HG03196 (cell line): ENCODE results near the gene SLC6A9.
A peak's percentile ranks its signal among the peaks of the same experiment; 100 is the strongest.

Experiments used
- ATAC-seq: cut with Tn5 transposase; IDR thresholded peaks from one replicate; pipeline ENCODE4 v1.9.1; 2021; ENCODE audit not compliant: unreplicated experiment

The SLC6A9 gene

DNA sequence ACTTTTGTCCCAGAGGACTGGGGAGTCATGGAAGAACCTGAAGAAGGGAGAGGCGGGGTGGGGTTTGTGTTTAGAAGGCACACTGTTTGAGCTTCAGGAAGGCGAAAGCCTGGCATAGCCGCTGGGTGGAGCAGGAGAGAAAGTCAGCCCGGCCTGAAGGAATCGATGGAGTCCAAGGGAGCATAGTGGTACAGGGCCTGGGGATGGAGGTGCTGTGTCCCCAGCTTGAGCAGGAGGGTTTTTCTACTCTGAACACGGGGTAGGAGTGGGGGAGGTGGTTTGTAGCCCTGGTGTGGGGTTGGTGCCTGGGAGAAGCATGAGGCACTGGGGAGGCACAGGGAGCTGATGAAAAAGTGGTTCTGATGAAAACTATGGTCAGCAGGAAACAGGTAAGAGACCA, 44.5 kb downstream of the SLC6A9 start:
- no peak for ATAC-seq

DNA sequence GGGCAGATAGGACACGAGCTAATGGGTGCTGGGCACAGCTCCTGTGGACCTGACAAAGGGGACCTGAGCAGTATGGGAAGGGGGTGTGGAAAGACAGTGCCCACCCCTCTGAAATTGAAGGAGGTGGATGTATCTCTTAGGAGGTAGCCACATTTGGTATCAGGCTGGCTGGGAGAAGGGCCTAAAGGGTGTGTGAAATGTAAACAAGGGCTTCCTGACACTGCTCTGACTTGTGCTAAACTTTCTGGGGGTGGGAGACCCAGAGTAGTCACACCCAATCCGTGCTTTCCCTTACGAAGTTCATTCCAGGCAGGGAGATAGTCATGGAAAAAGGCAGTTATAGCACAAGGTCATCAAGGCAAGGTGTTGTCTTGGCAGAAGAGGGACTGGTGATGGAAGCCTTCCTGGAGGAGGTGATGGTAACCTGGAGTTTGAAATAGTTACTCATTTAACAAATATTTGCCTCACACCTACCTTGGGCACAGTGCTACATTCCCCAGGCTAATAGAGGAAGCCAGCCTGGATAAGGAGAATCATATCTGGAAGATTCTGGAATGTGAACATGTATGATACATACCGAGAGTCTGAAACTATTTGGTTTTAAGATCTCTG, 45.2 kb downstream of the SLC6A9 start:
- ATAC-seq, result no peak

- no peak for ATAC-seq
Measured at GRCh38 chr1:43984855-43985254, 46.4 kb downstream of the SLC6A9 start.

DNA sequence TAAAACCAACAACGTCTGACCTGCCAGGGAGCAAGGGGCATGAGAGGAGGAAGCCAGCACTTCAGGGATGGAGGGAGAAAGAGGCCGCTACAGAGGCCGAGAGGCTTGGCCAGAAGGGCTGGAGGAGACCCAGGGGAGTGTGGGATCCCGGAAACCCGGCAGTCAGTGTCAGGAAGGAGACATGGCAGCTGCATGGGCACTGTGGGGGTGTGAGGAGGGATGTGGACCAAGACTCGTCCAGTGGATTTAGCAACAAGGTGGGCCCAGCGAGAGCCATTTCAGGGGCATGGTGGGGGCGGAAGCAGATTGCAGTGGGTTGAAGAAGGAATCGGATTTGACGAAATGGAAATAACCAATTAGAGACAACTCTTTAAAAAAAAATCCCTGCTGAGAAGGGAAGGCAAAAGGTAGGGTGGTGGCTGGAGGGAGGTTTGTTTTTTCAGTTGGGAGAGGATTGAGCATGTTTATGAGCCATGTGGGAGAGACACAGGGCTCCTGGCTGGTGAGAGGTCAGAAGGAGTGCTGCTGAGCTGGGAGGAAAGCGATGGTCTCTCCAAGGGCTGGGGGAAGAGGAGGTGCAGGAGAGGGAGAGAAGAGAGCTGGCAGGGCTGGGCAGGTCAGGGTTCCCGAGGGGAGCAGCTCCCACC, 47.9 kb downstream of the SLC6A9 start:
- no peak for ATAC-seq

DNA sequence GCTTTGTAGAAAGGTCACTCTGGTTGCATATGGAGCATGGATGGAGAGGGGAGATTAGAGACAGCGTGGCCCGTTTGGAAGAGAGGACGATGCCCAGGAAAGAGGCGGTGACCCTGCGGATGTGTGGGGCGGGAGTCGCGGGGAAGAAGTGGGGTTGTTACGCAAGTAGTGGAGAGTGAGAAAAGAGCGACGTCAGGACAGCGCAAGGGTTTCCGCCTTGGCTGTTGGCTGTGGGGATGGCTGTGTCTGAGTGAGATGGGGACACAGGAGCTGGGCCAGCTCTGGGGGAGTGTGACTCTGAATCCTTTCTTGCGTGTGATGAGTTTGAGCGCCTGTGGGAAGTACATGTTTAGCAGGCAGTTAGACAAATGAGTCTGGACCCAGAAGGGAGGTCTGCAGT, 48.5 kb downstream of the SLC6A9 start:
- no peak for ATAC-seq

DNA sequence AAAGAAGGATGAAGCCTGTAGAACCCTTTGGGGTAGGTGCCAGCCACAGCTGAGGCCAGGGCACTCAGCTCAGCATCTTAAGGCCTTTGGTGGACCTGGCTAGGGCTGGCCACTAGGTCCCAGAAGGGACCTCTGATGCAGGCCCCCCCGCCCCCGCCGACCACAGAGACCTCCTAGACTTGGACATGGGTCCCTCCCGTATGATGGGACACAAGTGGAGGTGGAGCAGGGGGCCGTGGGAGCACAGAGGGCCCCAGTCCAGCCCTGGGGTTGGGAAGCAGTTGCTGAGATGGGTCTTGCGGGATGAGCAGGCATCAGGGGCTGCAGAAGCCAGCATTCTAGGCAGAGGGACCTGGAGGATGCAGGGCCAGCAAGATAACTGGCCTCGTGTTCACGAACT, 49.0 kb downstream of the SLC6A9 start:
- ATAC-seq, result no peak

- no peak for ATAC-seq
Measured at GRCh38 chr1:43981636-43982035, 49.6 kb downstream of the SLC6A9 start.

DNA sequence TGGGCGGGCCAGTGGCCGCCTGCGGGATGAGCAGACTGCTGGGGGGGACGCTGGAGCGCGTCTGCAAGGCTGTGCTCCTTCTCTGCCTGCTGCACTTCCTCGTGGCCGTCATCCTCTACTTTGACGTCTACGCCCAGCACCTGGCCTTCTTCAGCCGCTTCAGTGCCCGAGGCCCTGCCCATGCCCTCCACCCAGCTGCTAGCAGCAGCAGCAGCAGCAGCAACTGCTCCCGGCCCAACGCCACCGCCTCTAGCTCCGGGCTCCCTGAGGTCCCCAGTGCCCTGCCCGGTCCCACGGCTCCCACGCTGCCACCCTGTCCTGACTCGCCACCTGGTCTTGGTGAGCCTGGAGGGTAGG, 50.1 kb downstream of the SLC6A9 start:
- no peak for ATAC-seq

DNA sequence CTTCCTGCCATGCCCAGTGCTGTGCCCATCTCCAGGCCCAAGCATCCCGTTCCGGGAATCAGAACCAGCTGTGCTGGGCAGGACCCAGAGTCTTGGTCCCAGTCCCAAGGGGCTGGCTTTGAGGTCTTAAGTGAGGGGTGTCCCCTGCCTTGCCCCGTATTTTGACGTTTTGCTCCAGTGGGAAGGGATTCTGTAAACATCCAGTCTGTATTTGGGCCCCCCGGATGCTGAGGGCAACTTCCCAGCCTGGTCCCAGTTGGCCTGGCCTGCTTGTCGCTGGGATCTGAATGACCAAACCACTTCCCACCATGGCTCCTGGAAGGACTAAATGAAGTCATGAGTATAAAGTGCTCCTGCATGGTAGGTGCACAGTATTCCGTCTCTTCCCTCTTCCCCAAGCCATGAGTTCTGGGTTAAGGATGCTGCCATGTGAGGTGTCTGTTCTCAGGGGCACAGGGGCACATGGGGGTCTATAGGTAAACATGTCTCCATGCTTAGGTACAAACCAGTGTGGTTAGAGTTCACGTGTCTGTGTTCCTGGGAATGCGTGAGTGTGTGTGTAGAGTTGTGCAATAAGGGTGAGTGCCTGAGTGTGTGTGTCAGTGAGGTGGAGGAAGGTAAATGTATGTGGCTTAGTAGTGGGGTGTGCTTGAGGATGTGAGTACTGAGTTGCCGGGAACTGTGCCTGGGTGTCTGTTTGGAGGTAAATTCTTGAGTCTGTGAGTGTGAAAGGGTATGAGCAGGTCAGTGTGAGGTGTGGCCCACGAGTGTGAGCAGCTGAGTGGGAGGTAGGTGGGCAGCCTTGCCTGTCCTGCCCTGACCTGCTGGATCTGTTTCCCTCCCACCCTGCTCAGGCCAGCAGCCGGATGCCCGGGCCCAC, 50.8 kb downstream of the SLC6A9 start:
- ATAC-seq, result no peak

GRCh38 chr1:43979528-43980254, 51.6 kb downstream of the SLC6A9 start:
- no peak for ATAC-seq

DNA sequence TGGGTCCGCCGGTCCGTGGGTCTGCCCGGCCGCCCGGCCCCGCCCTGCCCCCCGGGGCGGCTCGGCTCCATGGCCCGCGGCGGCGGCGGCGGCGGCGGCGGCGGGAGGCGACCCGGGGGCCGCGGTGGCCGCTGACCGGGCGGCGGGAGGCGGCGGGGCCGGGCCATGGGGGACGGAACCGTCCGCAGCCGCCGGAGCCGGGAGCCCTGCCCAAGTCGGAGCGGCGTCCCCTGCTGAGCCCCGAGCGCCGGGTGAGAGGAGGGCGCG, 52.1 kb downstream of the SLC6A9 start:
- no peak for ATAC-seq

- ATAC-seq, result no peak
Measured at GRCh38 chr1:43978551-43979260, 52.6 kb downstream of the SLC6A9 start, which contains the start of gene B4GALT2. TSS of gene B4GALT2 (plus strand) at chr1:43979210. CDS start at chr1:43981161, 1,951 bp downstream.

DNA sequence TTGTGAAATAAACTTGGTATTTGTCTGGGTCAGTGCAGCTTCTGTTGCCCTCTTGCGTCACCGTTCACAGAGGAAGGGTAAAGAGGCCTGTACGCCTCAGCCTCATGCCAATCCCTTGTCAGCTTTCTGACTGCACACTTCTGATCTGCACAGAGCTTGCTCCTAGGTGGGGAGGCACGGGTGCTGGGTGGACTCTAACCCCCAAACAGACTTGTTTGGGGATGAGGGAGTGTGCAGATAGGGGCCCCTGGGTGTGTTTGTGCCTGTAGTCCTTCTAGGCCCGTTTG, 53.1 kb downstream of the SLC6A9 start:
- no peak for ATAC-seq

GRCh38 chr1:43977376-43978263, 53.6 kb downstream of the SLC6A9 start:
- ATAC-seq, result no peak

DNA sequence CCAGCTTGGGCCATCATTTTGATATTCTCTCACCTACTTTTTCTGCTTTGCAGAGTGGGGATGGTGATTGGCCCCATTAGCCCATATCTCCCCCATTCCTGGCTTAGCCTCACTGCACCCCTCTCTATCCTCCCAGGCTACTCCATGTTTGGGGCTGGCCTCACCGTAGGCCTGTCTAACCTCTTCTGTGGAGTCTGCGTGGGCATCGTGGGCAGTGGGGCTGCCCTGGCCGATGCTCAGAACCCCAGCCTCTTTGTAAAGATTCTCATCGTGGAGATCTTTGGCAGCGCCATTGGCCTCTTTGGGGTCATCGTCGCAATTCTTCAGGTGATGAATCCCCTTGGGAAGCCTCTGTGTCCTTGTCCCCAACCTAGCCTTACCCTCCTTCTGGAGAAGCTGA, 54.4 kb downstream of the SLC6A9 start:
- no peak for ATAC-seq

GRCh38 chr1:43976045-43976444, 55.2 kb downstream of the SLC6A9 start:
- ATAC-seq, result no peak

GRCh38 chr1:43975249-43975961, 55.9 kb downstream of the SLC6A9 start:
- no peak for ATAC-seq

DNA sequence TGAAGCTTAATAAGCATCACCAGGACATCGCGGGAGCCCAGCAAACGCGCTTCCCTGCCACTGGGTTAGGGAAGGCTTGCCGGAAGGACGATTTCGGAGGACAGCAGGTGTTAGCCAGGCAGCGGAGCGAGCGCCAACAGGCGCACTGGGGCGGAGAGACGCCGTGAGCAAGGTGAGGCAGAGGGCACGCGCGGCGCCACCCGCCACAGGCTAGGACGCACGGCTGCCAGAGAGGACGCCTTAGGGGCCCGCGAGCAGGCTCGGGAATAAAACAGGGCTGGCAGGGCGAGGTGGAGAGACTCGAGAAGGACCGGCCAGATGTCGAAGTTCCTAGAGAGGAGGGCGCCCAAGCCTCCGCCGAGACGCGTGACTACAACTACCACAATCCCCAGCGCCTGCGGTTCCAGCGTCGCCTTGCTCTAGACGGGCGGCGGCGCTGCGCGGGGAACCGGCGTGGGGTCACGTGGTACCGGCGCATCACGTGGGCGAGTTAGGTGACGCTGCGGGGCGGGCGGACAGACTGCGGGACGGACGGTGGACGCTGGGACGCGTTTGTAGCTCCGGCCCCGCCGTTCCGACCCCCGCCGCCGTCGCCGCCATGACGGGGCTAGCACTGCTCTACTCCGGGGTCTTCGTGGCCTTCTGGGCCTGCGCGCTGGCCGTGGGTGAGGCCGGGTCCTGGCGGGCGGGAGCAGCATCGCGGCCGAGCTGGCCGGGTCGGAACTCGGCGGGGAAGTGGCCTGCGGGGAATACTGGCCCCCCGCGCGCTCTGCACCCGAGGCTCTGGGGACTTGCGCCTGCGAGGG, 56.6 kb downstream of the SLC6A9 start, which contains the start of gene ATP6V0B:
ATP6V0B (plus strand) TSS at position 518 of the 806 bp plus-strand sequence; CDS start at position 599, 81 bp downstream.
- peak; percentile 49 for ATAC-seq
